Measurements from ENCODE around the gene FAM151B. TPM values are rescaled to one million over a fixed set of nuclear protein-coding genes. Genes with fewer than 3 reads are reported as not detected.

The FAM151B gene
- polyA plus RNA-seq, 4 donors, result 2.2 to 3.3 (median 2.9) TPM

DNA sequence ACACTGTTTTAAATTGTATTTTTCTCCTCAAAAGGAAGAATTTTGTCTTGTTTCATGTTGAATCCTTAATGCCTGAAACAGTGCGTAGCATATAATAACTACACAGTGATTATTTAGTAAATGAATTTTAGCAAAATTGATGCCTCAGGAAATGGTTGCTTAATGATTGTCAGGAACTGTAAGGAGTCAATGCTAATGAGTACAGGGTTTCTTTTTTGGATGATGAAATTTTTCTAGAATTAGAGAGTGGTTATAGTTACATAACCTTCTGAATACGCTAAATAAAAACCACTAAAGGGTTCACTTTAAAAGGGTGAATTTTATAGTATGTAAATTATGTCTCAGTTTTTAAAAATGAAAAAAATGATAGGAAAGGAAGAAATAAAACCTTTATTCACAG is 14.9 kb downstream of the FAM151B start:
- no peak for DNase-seq (ENCODE audit: low read depth in 4 of 4, low spot score in 2 of 4)

DNA sequence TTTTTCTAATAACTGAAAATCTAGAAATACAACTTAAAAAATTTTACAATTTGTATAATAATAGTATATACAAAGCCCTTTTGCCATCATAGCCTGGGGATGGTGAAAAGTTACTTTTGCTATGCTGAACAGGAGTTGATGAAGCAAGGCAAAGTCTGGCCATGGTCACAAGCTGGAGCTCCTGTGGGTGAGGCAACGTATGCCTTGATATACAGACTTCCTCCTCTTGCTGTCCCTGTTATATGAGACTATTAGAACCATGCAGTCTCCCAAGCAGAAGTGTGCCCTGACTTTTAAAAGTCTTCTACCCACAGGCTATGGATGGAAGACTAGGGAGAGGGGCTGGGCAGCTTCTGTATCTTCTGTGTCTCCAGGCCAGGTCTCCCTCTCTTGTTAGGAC is 15.7 kb downstream of the FAM151B start:
- DNase-seq (ENCODE audit: low read depth in 4 of 4, low spot score in 2 of 4), result no peak

DNA sequence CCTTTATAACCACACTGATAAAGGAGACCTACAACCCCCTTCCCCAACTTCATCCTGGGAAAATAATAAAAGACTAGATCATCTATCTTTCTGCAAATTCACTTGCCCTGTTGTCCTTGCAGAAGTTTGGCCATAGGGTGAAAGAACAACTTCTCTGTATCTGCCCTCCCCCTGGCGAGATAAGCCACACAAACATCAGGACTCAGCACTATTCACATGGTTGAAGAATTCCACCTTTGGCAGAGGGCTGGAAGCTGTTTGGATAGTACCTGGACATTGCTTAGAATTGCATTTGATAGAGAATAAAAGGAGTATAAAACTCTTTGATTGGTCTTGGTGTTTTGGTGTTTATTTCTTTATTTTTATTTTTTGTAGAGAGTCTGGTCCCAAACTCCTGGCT is 16.9 kb downstream of the FAM151B start:
- no peak for DNase-seq (ENCODE audit: low read depth in 4 of 4, low spot score in 2 of 4)

DNA sequence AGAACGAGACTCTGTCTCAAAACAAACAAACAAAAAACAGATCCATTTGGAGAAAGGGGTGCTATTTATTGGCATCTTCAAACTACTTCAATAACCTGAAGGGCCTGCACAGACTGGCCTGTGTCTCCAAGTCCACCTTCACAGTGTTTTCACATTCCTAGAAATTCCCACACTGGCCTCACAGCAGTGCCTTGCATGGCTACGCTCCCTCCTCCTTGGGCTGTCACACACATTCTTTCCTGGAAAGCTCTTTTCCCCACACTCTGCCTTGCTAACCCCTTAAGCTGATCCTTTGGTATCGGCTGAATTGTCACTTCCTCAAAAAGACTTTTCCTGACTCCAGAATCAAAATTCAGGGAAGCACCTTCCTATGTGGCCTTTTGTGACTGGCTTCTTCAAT is 19.8 kb downstream of the FAM151B start:
- no peak for DNase-seq (ENCODE audit: low read depth in 4 of 4, low spot score in 2 of 4)

DNA sequence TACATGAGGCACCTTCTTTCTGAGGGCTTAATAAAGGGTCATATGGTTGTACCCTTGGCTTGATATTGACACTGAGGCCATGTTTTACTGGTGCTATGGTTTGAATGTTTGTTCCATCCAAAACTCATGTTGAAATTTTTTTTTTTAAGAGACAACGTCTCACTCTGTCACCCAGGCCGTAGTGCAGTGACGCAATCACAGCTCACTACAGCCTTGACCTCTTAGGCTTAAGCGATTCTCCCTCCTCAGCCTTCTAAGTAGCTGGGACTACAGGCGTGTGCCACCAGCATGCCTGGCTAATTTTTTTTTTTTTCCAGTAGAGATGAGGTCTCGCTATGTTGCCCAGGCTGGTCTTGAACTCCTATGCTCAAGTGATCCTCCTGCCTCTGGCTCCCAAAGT is 20.9 kb downstream of the FAM151B start:
- no peak for DNase-seq (ENCODE audit: low read depth in 4 of 4, low spot score in 2 of 4)

DNA sequence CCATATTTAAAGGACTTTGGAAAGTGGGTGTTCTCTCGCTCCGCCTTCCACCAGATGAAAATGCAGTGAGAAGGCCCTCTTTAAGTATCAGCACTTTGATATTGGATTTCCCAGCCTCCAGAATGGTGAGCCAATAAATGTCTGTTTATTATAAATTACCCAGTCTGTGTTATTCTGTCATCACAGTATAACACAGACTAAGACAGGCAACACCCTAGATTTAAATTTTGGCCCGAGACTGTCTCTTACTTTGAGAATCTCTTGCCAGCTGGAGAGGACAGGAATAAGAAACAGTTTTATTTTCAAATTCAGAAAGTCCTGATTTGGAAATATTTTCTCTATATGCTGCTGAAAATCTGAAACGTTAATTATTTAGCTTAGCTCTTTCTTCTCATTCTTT is 21.5 kb downstream of the FAM151B start:
- DNase-seq (ENCODE audit: low read depth in 4 of 4, low spot score in 2 of 4), result no peak

DNA sequence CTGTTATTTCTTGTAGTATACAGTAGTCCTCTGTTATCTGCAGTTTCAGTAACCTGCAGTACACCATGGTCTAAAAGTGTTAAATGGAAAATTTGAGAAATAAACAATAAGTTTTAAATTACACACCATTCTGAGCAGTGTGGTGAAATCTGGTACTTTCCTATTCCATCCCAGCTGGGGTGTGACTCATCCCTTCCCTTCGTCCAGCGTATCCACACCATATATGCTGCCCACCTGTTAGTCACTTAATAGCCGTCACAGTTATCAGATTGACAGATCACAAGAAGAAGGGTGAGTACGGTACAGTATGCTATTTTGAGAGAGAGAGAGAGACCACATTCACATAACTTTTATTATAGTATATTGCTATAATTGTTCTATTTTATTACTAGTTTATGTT is 28.9 kb downstream of the FAM151B start:
- DNase-seq (ENCODE audit: low read depth in 4 of 4, low spot score in 2 of 4), result no peak

DNA sequence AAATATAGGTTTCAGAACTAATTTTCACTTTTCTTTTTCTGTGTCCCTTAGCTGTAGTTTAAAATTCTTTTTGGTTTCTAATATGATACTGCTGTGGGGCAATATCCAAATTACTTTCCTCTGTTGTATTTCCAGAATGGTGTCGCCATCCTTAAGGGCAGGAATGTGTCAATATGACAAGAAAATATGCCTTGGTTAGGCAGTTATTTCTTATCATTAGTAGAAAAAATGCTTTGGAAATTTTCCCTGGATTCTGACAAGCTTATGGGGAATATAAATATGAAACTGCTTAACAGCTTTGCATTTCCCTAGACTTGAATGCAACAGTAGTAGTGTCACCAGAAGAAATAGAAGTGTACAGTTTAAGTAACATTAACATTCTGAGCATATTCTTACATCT is 52.8 kb downstream of the FAM151B start:
- DNase-seq (ENCODE audit: low read depth in 4 of 4, low spot score in 2 of 4), result no peak

DNA sequence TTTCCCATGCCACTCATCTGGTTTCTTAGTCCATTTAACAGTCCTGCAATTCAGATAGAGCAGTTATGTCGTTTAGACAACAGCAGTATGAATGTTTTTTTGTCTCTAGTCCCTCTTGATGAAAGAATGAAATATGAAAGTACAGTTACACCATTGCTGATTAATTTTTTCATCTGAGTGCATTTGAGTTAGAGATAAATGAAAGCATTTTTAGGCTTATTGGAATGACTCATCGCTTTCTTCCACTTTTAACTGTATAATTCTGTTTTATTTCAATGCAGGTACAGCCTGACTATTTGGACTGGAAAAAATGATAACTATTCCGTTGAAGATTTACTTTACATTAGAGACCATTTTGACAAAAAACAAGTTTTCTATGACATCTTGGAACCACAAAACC is 53.5 kb downstream of the FAM151B start:
- DNase-seq (ENCODE audit: low read depth in 4 of 4, low spot score in 2 of 4), result no peak

DNA sequence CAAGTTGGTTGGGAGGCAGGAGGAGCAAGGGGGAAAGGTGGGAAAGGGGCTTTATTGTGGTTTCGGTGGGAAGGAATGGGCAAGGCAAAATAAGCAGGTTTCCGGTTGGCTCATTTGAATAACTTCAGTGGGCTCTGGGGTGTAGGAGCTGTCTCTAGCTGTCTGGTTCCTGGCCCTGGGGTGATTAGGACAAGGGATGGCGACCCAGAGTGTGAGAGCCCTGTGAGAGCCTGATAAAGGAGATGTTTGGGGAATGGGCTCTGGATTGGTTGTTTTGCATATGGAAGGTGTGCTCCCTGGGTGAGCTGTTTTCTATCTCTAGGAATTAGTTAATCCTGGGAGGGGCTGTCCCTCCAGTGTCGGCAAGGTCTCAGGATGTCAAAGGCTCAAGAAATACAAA is 66.7 kb downstream of the FAM151B start:
- no peak for DNase-seq (ENCODE audit: low read depth in 4 of 4, low spot score in 2 of 4)

DNA sequence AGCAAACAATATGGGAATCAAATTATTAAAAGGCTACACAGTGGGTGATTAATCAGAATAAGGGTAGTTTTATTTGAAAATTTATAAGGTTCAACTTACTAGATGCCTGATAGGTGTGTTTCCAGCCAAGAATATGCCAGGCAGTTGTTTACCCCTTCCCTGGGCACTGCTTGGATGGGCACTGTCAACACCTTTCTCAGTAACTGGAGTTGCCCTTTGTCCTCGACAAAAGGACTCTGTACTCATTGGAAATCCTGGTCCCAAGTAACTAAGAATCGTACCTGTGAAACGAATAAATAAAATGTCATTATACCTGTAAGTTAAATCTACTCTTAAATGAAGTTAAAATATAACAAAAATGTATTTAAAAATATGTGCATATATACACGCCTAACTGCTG is 67.2 kb downstream of the FAM151B start:
- DNase-seq (ENCODE audit: low read depth in 4 of 4, low spot score in 2 of 4), result no peak

DNA sequence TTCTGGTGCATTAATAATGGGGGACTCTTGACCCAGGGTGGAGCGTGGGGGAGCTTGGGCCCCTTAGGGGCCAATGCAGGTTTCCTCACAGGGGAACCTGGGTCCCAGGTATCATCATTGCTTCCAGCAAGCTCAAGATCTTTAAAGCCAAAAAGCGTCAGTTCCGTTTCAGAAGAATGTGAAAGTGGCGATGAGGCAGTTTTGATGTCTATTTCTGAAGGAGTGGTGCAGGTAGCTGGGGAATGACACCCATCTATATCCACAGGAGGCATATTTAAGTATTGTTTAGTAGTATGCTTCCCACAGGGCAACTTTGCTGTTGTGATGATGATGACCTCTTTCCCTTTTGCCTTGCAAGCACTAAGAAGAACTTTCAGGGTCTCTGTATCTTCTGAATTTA is 71.3 kb downstream of the FAM151B start:
- no peak for DNase-seq (ENCODE audit: low read depth in 4 of 4, low spot score in 2 of 4)

DNA sequence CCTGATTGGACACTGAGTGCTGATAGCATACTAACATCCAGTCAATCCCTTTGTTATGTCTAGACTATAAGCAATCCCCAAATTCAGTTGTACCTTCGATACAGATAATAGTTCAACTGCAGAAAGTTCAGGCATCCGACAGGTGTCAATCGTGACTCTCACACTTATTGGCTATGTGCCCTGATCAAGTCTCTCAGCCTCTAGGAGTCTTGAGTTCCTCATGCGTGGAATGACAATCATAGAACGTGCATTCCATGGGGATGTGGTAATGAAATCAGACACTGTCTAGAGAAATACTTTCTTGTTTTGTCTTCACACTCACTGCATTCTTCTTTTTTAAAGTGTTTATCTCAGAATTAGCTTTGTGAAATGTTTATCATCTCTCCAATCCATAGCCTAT is 77.4 kb downstream of the FAM151B start:
- no peak for DNase-seq (ENCODE audit: low read depth in 4 of 4, low spot score in 2 of 4)

DNA sequence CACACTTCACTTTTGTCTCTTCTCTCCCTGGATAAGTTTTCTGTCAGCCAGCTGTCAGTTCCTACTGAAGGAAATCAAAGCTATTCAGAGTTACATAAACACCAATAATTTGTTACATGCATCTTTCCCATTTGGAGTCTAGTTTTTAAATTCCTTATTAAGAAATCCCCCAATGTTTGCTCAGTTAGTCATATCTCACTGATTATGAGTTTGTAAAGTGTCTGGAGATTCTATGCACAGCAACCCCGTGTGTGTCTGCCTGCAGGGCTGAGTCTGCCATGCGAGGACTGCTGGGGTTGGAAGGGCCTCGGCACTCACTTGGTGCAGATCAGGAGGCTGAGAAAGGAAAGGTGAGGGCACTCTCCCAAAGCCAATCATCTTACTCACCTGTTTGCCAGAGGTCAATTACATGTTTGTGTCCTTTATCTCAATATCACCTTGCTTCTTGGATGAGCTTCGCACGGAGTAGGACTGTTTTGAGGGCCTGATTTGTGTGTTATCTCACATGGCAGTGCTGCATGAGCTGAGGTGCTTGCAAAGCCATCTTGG is 78.9 kb downstream of the FAM151B start:
- DNase-seq (ENCODE audit: low read depth in 4 of 4, low spot score in 2 of 4), result no peak

DNA sequence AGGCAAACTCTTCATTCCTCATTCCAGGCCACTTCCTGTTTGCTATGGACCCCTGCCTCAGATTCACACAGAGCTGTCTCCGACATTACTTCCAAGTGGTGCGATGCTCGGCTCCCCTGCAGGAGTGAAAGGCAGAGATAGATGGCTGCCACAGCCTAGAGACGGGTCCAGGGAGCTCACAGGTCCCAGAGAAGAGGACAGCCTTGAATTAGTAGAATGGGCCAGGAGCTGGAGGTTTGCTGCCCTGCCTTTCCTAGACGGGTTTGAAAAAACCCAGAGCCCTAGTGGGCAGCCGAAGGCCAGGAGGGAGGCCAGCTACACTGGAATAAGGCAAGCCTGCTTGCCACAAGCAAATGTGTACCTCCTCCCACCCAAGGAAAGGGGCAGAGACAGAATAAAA is 80.4 kb downstream of the FAM151B start:
- DNase-seq (ENCODE audit: low read depth in 4 of 4, low spot score in 2 of 4), result no peak

DNA sequence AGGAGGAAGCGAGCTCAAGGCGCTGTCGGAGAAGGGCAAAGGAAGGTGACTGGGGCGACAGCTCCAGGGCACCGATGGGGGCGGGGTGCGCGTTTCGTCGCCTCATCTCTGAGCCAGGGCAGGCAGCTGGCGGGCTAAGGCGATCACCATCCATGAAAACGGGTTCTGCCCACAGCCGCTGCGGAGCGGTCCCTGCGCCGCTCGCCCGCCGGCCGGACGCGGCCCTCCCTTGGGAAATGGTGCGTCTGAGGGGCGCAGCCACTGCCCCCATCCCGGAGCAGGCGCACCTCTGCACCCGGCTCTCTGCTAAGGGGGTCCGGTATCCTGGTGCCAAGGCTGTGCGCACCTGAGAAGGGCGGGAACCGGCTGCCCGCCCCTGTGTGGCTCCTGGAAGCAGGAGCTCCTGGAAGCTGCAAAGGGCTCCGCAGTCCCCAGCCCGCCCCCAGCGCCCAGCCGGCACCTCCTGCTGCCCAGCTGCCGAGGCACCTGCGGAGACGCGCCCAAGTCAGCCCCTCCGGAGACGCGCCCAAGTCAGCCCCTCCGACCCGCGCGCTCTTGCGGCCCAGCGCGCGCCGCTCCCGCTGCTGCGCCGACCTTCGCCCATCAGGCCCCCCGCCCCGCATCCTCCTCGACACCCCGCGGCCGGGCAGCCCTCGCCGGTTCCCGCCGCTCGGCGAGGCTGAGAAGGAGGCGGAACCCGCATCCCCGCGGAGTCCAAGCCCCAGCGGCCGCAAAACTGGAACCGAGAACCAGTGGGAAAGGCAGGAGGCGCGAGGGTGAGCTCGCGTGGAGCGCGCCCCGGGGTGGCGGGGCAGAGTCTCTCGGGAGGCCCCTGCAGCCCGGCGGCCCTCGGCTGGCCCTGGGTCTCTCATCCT is 81.4 kb downstream of the FAM151B start:
- DNase-seq (ENCODE audit: low read depth in 4 of 4, low spot score in 2 of 4), result no peak

DNA sequence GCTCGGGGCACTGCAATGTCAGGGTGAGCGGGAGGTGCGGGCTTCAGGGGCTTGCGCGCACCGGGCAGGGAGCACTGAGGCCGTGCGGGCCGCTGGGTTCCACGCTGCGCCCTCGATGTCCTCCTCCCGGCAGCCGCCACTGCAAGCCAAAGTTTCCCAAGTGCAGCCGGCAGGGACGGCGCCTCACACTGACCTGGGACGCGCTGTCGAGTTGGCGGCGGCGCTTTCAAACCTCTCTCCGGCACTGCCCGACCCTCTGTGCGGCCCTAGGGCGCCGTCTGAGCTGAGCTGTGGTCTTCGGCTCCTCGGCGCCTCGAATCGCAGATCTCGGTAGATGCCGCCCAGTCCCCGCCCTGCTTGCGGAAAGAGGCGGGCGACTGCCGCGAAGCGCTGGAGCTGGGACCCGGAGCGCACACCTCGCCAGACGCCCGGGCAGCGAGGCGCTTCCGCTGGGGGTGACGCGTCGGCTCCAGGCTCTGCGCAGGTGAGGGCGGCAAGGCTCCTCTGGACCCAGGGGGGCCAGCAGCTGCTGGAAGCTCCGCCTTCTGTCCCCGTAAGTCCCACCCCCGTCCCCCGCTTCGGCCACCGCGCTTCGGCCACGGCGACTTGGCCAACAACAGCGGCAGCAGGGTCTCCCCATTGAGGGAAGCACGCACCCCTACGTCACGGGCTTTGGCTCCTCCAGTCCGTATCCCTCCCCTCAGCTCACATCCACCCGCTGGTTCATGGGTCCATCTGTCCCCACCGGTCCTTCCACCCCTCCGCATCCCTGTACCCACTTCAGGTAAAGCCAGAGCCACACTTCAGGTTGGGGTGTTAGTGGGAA is 82.3 kb downstream of the FAM151B start, which contains the start of gene ANKRD34B:
ANKRD34B (minus strand) TSS at position 320 of the 826 bp plus-strand sequence. CDS start 10,261 bp downstream, outside the sequence.
- no peak for DNase-seq (ENCODE audit: low read depth in 4 of 4, low spot score in 2 of 4)

DNA sequence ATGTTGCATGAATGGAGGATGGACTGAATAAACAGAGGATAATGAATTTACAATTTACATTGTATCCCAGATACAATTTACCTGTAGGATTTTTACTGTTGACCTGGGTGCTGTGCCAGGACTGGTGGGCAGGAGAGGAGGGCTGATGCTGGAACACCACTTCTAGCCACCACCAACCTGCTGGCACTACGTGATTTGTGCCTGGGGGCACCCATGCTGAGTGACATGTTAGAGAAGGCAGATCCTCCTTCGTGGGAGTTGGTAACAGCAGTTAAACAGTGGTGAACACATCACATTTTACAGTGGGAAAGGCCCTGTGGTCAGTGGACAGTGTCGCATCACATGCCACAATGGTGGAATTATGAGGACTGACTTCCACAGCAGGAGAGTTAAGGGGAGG is 85.2 kb downstream of the FAM151B start:
- DNase-seq (ENCODE audit: low read depth in 4 of 4, low spot score in 2 of 4), result no peak

DNA sequence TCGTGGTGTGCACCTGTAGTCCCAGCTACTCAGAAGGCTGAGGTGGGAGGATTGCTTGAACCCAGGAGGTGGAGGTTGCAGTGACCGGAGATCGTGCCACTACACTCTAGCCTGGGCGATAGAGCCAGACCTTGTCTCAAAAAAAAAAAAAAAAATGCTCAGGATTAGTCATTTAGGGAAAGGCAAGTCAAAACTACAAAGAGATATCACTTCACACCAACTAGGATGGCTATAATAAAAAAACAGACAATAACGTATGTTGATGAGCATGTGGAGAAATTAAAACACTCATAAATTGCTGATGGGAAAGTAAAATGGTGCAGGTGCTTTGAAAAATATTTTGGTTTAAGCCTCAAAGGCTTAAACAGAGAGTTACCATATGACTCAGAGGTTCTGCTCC is 88.5 kb downstream of the FAM151B start:
- no peak for DNase-seq (ENCODE audit: low read depth in 4 of 4, low spot score in 2 of 4)

DNA sequence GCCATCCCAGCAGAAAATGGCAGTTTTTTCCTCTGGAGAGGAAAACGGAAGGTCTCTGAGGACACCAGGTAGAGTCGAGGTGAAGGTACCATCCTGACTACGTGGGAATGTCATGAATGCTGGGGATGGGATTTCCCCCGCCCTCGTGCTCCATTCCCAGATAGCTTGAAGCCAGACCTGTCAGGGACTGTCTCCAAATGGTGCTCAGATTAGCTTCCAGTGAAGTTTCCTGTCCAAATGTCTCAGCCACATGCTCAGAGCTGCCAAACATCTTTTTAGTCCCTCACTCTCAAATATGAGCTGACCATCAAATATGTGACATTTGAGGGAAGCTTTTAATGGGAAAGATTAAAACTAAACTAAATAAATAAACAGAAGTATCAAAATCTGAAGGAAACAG is 89.8 kb downstream of the FAM151B start:
- no peak for DNase-seq (ENCODE audit: low read depth in 4 of 4, low spot score in 2 of 4)

DNA sequence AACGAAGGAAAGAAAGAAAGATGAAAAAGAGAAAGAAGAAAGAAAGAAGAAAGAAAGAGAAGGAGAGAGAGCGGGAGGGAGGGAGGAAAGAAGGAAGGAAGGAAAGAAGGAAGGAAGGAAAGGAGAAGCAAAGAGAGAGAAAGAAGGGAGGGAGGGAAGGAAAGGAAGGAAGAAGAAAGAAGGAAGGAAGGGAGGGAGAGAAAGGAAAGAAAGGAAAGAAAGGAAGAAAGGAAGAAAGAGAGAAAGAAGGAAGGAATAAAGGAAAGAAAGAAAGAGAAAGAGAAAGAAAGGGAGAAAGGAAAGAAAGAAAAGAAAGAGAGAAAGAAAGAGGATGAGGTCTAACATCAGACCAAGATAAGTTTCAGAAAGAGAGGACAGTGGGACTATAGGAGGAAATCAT is 91.2 kb downstream of the FAM151B start:
- DNase-seq (ENCODE audit: low read depth in 4 of 4, low spot score in 2 of 4), result no peak

All from left renal cortex interstitium (tissue), 4 donors.